HFFc6 (cell line): ENCODE data around the gene BRMS1. TPM values are rescaled to one million over a fixed set of nuclear protein-coding genes. Genes with fewer than 3 reads are reported as not detected.
"Not testable (repeated sequence)": the region's sequence is repeated elsewhere in the genome, so short reads cannot be mapped to it uniquely, and the experiment has no call there.

Source experiments
- DNase-seq: peaks from one replicate; pipeline ENCODE4 v3.0.0-alpha.2; 2018
- H3K27ac Mint-ChIP-seq: 2 replicates; pipeline ENCODE4 v1.8.0; 2020; ENCODE audit warnings: mild to moderate bottlenecking, mixed read lengths
- H3K27me3 Mint-ChIP-seq: 2 replicates; pipeline ENCODE4 v1.8.0; 2021; ENCODE audit warnings: mild to moderate bottlenecking, moderate library complexity, mixed read lengths; ENCODE audit not compliant: insufficient read depth
- H3K36me3 Mint-ChIP-seq: 2 replicates; pipeline ENCODE4 v1.8.0; 2021; ENCODE audit warnings: low read depth, mixed read lengths
- H3K4me1 Mint-ChIP-seq: 2 replicates; pipeline ENCODE4 v1.8.0; 2020; ENCODE audit warnings: low read depth, mixed read lengths
- H3K4me3 Mint-ChIP-seq: 2 replicates; pipeline ENCODE4 v1.8.0; 2020; ENCODE audit warnings: mild to moderate bottlenecking, moderate library complexity, mixed read lengths
- H3K9me3 Mint-ChIP-seq: 2 replicates; pipeline ENCODE4 v1.8.0; 2020; ENCODE audit warnings: mild to moderate bottlenecking, mixed read lengths
- CTCF ChIP-seq: fragments of 200-600 bp; sonication (generic); IDR thresholded peaks from 2 replicates; pipeline ENCODE4 v1.5.0; 2021; ENCODE audit warnings: antibody characterized with exemption, mild to moderate bottlenecking
- total RNA-seq, 6 experiments: library from RNA; stranded (reverse); fragmentation: NEBNext Ultra II Directional; extraction: Animal tissue kit (Norgen Biotek cat#: 25700); gene quantifications; 2 replicates in 1 of 6; 3 replicates in 5 of 6; pipeline ENCODE4 v1.2.3, GENCODE V29; 2021

Gene BRMS1
- total RNA-seq, 6 experiments from 2014 or later: 41.2 to 66.6 (median 61.2) TPM

GRCh38 chr11:66322732-66323427 lies 22.0 kb downstream of the BRMS1 start:
- no peak for TF ChIP-seq CTCF
- DNase-seq: no peak
- no peak overlapping the region for H3K27ac Mint-ChIP-seq
- peaks cover 55% of the 10 kb centered on the region for H3K4me1 Mint-ChIP-seq
- peaks cover 11% of the 10 kb centered on the region for H3K9me3 Mint-ChIP-seq
- no peaks in the 10 kb centered on the region; the same call in none of the 2 replicates for H3K27me3 Mint-ChIP-seq
- H3K36me3 Mint-ChIP-seq: peaks cover 7% of the 10 kb centered on the region; the same call in 1 of the 2 replicates
- H3K4me3 Mint-ChIP-seq: no peak overlapping the region

GRCh38 chr11:66321606-66322005 lies 23.3 kb downstream of the BRMS1 start:
- Mint-ChIP-seq H3K4me3 (no peak overlapping the region), H3K4me1 (peaks cover 53% of the 10 kb centered on the region), H3K27me3 (no peaks in the 10 kb centered on the region; the same call in none of the 2 replicates), H3K27ac (no peak overlapping the region), H3K9me3 (peaks cover 11% of the 10 kb centered on the region), H3K36me3 (peaks cover 7% of the 10 kb centered on the region; the same call in 1 of the 2 replicates)
- DNase-seq: no peak
- TF ChIP-seq CTCF: no peak

- peaks cover 48% of the 10 kb centered on the region for H3K4me1 Mint-ChIP-seq
- not testable (repeated sequence) for H3K27me3 Mint-ChIP-seq
These were observed 24.2 kb downstream of the BRMS1 start for GRCh38 chr11:66320748-66321147.

DNA sequence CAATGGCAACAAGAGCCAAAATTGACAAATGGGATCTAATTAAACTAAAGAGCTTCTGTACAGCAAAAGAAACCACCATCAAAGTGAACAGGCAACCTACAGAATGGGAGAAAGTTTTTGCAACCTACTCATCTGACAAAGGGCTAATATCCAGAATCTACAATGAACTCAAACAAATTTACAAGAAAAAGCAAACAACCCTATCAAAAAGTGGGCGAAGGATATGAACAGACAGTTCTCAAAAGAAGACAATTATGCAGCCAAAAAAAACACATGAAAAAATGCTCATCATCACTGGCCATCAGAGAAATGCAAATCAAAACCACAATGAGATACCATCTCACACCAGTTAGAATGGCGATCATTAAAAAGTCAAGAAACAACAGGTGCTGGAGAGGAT lies 24.6 kb downstream of the BRMS1 start:
- H3K4me3 Mint-ChIP-seq, H3K27me3 Mint-ChIP-seq, H3K27ac Mint-ChIP-seq, DNase-seq: not testable (repeated sequence)
- Mint-ChIP-seq H3K36me3 (peaks cover 15% of the 10 kb centered on the region), H3K9me3 (peaks cover 11% of the 10 kb centered on the region), H3K4me1 (peaks cover 48% of the 10 kb centered on the region)

More at GRCh38 chr11:66320748-66321147, 24.2 kb downstream of the BRMS1 start:
- not testable (repeated sequence) for DNase-seq, H3K27ac Mint-ChIP-seq, H3K4me3 Mint-ChIP-seq
- peaks cover 11% of the 10 kb centered on the region for H3K9me3 Mint-ChIP-seq
- peaks cover 10% of the 10 kb centered on the region for H3K36me3 Mint-ChIP-seq

- peaks cover 46% of the 10 kb centered on the region for H3K4me1 Mint-ChIP-seq
- H3K36me3 Mint-ChIP-seq: peaks cover 28% of the 10 kb centered on the region
- peaks cover 5% of the 10 kb centered on the region for H3K27me3 Mint-ChIP-seq
- no peak for DNase-seq
- H3K9me3 Mint-ChIP-seq: peaks cover 11% of the 10 kb centered on the region
- peak overlapping the region; percentile 91 for H3K27ac Mint-ChIP-seq
- peak overlapping the region; percentile 13; the same call in 1 of the 2 replicates for H3K4me3 Mint-ChIP-seq
- TF ChIP-seq CTCF: 0 out of 2 replicates have a peak, but pooled peaks have one; percentile 0
These were observed 26.3 kb downstream of the BRMS1 start for GRCh38 chr11:66318600-66318970.

- Mint-ChIP-seq H3K36me3 (peaks cover 29% of the 10 kb centered on the region), H3K4me3 (peak overlapping the region; percentile 70), H3K27me3 (peaks cover 6% of the 10 kb centered on the region), H3K27ac (peak overlapping the region; percentile 91), H3K4me1 (peaks cover 46% of the 10 kb centered on the region), H3K9me3 (peaks cover 11% of the 10 kb centered on the region)
- peak; percentile 61 for DNase-seq
- TF ChIP-seq CTCF: no peak
These were observed 26.9 kb downstream of the BRMS1 start for GRCh38 chr11:66317723-66318599.
